Nephron (organoid): Measurements from ENCODE around the gene LGR4.

Source experiments
- H3K27ac Mint-ChIP-seq, 3 experiments: 2 replicates each; pipeline ENCODE4 v1.8.0; 2020; ENCODE audit warnings: mixed read lengths in 3 of 3, mild to moderate bottlenecking in 2 of 3, moderate library complexity in 1 of 3
- H3K27me3 Mint-ChIP-seq: 2 replicates; pipeline ENCODE4 v1.8.0; 2021; ENCODE audit warnings: low read depth, mild to moderate bottlenecking, moderate library complexity, mixed read lengths
- H3K36me3 Mint-ChIP-seq: 2 replicates; pipeline ENCODE4 v1.8.0; 2020; ENCODE audit warnings: low read depth, mixed read lengths
- H3K4me1 Mint-ChIP-seq: 2 replicates; pipeline ENCODE4 v1.8.0; 2020; ENCODE audit warnings: mixed read lengths
- H3K4me3 Mint-ChIP-seq, 3 experiments: 2 replicates each; pipeline ENCODE4 v1.8.0; 2020; ENCODE audit warnings: mild to moderate bottlenecking in 3 of 3, mixed read lengths in 3 of 3, moderate library complexity in 2 of 3
- H3K9me3 Mint-ChIP-seq: 2 replicates; pipeline ENCODE4 v1.8.0; 2020; ENCODE audit warnings: mixed read lengths
- TF ChIP-seq, protein P1 (sequence below), 3 experiments: fragments of 200-600 bp; sonication (generic); IDR thresholded peaks; one replicate each; pipeline ENCODE4 v1.5.0; 2021; ENCODE audit warnings: antibody characterized with exemption in 3 of 3; ENCODE audit not compliant: unreplicated experiment in 3 of 3

LGR4 gene

GRCh38 chr11:27470826-27471588 lies 1.6 kb downstream of the LGR4 start:
- H3K9me3 Mint-ChIP-seq: no peaks in the 10 kb centered on the region
- peaks cover 3% of the 10 kb centered on the region for H3K36me3 Mint-ChIP-seq
- H3K27me3 Mint-ChIP-seq: no peaks in the 10 kb centered on the region
- peak overlapping the region; percentile 87 to 93 (median 92) for H3K4me3 Mint-ChIP-seq
- peak overlapping the region; percentile 76 to 90 (median 87) for H3K27ac Mint-ChIP-seq
- peaks cover 50% of the 10 kb centered on the region for H3K4me1 Mint-ChIP-seq
- TF ChIP-seq, protein P1, sequence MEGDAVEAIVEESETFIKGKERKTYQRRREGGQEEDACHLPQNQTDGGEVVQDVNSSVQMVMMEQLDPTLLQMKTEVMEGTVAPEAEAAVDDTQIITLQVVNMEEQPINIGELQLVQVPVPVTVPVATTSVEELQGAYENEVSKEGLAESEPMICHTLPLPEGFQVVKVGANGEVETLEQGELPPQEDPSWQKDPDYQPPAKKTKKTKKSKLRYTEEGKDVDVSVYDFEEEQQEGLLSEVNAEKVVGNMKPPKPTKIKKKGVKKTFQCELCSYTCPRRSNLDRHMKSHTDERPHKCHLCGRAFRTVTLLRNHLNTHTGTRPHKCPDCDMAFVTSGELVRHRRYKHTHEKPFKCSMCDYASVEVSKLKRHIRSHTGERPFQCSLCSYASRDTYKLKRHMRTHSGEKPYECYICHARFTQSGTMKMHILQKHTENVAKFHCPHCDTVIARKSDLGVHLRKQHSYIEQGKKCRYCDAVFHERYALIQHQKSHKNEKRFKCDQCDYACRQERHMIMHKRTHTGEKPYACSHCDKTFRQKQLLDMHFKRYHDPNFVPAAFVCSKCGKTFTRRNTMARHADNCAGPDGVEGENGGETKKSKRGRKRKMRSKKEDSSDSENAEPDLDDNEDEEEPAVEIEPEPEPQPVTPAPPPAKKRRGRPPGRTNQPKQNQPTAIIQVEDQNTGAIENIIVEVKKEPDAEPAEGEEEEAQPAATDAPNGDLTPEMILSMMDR (IDR thresholded peaks at IDR 0.05; ENCODE audit: unreplicated experiment in 3 of 3): no peak

DNA sequence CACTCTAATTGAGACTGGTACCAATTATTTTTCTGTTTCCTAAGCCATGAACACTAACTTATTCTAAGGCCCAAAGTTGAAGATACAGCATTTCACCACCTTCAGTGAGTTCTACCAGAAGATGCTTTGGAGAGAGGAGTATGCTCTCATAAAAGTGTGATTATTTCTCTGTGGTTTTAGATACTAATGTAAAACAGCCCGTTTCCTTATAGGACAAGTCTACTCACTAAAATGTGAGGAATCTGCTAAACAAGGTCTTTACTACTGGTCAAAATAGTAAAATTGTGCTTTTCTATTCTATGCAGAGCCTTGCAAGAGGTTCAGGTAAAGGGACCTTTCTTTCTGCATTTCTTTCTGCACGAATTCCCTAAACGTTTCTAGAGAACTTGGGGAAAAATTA lies 2.4 kb downstream of the LGR4 start:
- H3K4me1 Mint-ChIP-seq: peaks cover 58% of the 10 kb centered on the region
- H3K27me3 Mint-ChIP-seq: no peaks in the 10 kb centered on the region
- TF ChIP-seq, protein P1 (IDR thresholded peaks at IDR 0.05; ENCODE audit: unreplicated experiment in 3 of 3): no peak
- H3K4me3 Mint-ChIP-seq: peak overlapping the region; percentile 87 to 93 (median 92)
- peaks cover 3% of the 10 kb centered on the region for H3K36me3 Mint-ChIP-seq
- H3K9me3 Mint-ChIP-seq: no peaks in the 10 kb centered on the region
- H3K27ac Mint-ChIP-seq: peak overlapping the region; percentile 76 to 90 (median 87)

DNA sequence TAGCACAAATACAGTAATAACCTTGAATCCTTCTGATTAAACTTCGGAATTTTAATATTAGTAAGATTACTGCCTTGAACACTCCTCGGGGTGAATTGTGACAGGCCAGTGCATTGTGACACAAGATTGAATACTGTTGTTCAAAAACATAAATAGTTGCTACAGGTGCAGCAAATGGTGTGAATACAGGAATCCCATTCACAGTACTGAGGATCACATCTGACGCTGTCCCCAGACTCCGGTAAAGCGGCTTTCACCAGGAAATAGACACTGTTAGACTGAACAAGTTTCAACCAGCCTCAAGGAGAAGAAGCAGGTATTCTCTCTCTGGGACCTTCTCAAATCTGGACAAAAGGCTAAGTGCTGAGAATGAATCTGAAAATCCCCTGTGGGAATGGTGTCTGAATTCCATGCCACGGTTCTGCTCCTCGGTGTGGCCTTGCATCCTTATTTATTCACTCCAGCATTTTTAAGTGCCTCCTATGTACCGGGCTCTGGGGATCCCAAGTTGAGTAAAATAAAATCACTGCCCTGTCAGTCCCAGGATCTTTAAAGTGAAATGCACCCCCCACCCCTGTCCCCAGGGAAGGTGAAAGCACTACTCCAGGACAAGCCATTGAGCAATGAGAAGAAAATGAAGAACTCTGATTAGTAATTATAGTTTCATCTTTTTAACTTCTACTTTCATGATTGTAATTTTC lies 3.4 kb downstream of the LGR4 start:
- Mint-ChIP-seq H3K27ac (peak overlapping the region; percentile 76 to 90 (median 87)), H3K4me3 (peak overlapping the region; percentile 87 to 93 (median 92)), H3K9me3 (no peaks in the 10 kb centered on the region), H3K36me3 (peaks cover 3% of the 10 kb centered on the region), H3K4me1 (peaks cover 68% of the 10 kb centered on the region), H3K27me3 (no peaks in the 10 kb centered on the region)
- TF ChIP-seq, protein P1 (IDR thresholded peaks at IDR 0.05; ENCODE audit: unreplicated experiment in 3 of 3): no peak

GRCh38 chr11:27468209-27468994 lies 4.2 kb downstream of the LGR4 start:
- Mint-ChIP-seq H3K27me3 (no peaks in the 10 kb centered on the region), H3K27ac (peak overlapping the region; percentile 76 to 90 (median 87)), H3K36me3 (peaks cover 3% of the 10 kb centered on the region), H3K4me3 (peak overlapping the region; percentile 87 to 93 (median 92)), H3K9me3 (no peaks in the 10 kb centered on the region), H3K4me1 (peaks cover 73% of the 10 kb centered on the region)
- TF ChIP-seq, protein P1 (IDR thresholded peaks at IDR 0.05; ENCODE audit: unreplicated experiment in 3 of 3): no peak

DNA sequence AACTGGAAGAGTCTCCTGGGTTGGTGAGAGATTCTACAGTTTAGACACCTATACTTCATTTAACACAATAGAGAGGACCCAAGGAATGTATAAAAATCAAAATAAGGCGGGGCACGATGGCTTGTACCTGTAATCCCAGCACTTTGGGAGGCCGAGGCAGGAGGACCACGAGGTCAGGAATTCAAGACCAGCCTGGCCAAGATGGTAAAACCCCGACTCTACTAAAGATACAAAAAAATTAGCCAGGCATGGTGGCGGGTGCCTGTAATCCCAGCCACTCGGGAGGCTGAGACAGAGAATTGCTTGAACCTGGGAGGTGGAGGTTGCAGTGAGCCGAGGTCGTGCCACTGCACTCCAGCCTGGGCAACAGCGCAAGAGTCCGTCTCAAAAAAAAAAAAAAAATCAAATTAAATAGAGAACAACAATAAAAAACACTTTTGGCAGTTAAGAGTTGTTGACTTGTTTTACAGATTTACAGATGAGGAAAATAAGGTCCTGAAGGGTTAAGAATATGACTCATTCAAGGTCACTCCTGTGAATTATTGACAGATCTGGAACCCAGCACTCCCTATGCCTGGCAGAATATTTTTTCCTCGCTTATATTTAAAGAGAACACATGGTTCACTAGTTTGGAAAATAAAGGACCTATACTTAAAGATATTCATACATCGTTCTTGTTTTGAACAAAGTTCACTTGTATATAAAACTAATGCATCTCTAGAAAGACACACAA lies 5.2 kb downstream of the LGR4 start:
- Mint-ChIP-seq H3K4me3 (peak overlapping the region; percentile 87 to 93 (median 92)), H3K36me3 (peaks cover 3% of the 10 kb centered on the region), H3K4me1 (peaks cover 73% of the 10 kb centered on the region), H3K27me3 (no peaks in the 10 kb centered on the region), H3K9me3 (no peaks in the 10 kb centered on the region), H3K27ac (peak overlapping the region; percentile 76 to 90 (median 87))
- TF ChIP-seq, protein P1 (IDR thresholded peaks at IDR 0.05; ENCODE audit: unreplicated experiment in 3 of 3): no peak
